Left renal cortex interstitium (tissue), 4 donors: ENCODE results near the gene BTK. TPM values are rescaled to one million over a fixed set of nuclear protein-coding genes. Genes with fewer than 3 reads are reported as not detected.
A peak's percentile ranks its signal among the peaks of the same experiment; 100 is the strongest.

Source experiments
- DNase-seq, 4 donors: peaks; one replicate each; pipeline ENCODE4 v3.0.0-alpha.2; 2013; ENCODE audit warnings: low read depth in 4 of 4, low spot score in 2 of 4, missing footprints in 1 of 4
- polyA plus RNA-seq, 4 donors: library from polyadenylated mRNA; unstranded; fragments of 120-200 nt; gene quantifications; one replicate each; pipeline ENCODE4 v1.2.1, GENCODE V29; 2013; ENCODE audit not compliant: insufficient read length in 4 of 4

The BTK gene
- polyA plus RNA-seq, 4 donors: 1.8 to 2.8 (median 2.4) TPM

DNA sequence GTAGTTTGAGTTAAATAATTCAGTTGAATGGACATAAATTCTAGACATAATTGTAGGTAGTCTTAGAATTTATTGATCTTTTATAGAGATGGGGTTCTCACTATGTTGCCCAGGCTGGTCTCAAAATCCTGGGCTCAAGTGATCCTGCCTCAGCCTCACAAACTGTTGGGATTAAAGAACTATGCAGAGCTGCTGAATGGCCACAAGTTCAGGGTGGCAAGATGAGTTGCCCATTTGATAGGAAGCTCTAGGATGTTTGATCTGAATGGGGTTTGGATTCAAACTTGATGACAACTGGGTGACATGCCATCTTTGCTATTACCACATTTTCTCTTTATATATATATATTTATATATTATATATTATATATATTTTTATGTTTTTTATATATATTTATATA lies 8.4 kb upstream of the BTK start:
- no peak for DNase-seq

DNA sequence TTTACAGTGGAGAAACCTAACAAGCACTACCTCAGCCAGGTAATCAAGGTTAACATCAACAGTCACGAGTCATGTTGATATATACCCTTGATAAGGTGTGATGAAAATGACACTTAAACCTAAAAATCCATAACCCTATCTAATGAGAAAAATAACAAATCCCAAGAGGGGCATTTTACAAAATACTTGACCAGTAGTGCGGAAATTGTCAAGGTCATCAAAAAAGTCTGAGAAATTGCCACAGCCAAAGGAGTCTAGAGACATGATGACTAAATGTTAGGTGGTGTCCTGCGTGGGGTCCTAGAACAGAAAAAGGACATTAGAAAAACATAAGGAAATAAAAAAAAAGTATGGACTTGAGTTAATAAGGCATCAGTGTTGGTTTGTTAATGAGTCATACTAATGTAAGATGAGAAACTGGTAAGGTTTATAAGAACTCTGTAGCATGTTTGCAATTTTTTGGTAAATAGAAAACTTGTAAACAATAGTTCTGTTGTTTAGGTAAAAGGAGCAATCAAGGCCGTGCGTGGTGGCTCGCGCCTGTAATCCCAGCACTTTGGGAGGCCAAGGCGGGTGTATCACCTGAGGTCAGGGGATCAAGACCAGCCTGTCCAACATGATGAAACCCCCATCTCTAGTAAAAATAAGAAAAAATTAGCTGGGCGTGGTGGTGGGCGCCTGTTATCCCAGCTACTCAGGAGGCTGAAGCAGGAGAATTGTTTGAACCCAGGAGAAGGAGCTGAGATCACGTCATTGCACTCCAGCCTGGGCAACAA lies 7.7 kb upstream of the BTK start:
- DNase-seq: no peak

DNA sequence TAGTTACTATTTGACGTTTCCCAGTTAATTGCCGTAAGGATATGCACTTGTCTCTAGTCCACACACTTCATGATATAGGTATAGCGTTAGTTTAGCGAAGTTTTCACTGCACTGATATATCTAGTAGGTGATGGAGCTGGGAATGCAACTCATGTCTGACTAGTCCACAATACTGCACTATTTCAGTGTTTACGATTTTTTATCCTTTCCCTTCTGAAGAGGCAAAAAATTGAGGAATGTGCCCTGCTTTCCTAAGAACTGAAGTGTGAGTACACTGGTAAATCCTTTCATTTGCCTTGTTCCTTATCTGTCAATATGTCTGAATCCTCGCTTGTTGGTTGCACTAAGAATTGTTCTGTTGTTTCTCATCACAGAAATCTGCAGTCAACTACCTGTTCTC lies 5.8 kb upstream of the BTK start:
- no peak for DNase-seq

DNA sequence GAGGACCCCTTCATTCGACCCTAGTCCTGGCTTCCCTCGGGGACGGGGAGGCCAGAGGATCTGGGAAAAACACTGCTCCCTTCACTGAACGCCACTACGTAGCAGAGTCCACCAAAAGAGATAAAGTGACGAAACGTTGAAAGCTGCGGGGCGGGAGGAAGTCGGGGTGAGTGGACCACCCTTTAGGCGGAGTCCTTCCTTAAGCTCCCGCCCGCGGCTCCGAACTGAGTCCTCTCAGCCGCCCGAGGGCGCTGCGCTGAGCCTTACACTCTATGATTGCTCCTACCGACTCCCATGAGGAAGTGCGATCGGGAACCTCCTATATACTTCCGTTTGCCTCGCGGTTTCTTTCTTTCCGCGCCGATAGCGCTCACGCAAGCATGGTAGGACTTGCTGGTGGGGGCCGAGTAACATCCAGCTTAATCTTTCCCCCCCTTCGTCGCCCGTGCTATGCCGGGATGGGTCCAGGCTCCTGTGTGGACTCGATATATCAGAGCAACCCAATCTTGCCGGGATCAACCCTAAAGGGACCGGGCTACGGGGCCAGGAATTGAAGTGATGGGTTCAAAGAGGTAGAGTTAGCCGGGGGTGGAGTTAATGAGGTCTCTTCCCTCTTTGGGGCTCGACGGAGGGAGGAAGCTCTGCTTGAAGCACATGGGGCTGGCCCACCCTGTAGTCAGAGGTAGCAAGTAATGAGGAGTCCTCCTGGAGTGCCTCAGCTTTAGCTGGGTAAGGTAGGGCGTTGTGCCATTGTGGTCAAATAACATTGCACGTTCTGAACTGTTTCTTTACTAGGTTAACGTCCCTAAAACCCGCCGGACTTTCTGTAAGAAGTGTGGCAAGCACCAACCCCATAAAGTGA lies 4.9 kb upstream of the BTK start, which contains the start of gene RPL36A:
Gene RPL36A (plus strand): TSS at position 348 of the 862 bp plus-strand sequence. CDS start 33 bp downstream, at position 381.
- DNase-seq: peak in 3 of 4 donors; percentile 55 to 82 (median 58)

DNA sequence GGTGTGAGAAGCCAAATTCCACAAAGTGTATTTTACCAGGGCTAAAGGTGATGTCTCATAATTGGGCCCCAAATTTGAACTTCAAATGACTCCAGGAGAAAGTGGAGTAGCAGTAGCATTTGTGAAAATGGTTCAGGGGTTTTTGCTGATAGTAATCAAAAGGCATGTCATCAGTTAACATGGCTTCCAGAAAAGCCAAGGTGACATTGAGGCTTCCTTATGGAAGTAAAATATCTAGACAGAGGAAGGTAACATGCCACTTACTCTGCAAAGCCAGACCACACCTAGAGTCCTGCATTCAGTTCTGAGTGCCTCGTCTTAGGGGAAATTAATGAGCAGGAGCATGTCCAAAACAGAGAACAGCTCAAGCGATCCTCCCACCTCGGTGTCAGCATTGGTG lies 2.6 kb upstream of the BTK start:
- no peak for DNase-seq

DNA sequence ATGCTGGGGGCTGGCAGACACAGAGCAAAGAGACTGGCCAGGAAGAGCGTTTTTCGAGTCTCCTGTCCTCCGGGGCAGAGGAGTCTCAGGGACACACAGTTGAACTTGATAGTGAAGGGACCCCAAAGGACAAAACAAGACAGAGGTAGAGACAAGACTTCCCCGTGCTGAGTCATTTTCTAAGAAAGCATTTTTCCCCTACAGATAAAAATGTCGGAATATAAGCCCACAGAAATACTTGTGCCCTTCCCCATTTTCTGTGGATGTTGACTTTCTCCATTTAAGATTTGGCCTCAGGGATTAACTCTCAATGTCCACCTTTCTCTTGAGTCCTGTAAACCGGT lies 523 bp upstream of the BTK start:
- DNase-seq: no peak

DNA sequence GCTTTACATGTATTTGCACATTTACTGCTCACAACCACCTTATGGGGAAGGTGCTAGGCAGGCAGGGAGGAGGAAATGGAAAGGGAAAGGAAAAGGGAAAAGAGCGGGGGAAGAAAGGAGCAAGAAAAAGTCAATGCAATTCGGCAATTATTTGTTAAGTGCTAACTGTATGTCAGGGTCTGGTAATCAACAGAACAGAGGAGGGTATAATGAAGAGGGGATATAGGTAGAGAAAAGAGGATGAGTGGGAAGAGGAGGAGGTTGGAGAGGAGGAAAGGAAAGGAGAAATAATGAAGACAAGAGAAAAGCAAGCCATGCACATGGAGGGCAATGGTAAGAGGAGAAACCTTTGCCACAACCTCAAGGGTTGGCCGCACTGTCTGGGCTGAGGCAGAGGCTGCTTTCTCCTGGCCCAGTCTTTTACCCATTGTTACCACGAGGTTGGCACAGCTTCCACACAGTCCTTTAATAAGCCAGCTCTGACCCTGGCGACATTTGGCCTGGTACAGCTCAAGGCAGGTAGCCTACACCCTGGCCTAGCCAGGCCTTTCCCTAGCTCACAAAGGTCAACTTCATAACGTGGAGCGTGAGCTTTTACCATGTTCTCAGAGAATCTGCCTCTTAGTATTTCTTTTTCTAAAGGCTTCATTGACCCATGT lies 836 bp downstream of the BTK start:
- no peak for DNase-seq

DNA sequence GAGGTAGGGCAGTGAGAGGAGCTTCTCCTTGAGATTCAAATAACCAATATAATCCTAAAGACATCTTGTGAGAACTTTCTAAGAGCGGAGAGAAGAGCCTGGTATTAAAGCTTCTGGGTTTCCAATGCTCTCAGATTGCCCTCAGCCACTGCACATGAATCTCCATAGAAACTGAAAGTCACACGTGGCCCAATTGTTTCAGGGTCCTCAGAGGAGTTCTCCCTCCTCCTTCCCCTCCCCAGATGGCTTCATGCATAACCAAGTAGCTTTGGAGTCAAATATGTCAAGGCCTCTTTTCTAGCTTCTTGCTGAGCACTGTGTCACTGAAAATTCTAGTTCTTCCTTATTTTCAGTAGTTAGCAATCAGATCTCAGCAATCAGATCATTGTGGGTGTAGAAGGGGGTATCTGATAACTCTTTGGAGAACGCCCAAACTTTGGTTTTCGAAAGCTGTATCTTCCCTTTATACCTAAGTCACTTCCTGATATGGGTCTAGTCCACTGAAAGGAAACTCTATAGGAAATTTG lies 2.2 kb downstream of the BTK start:
- no peak for DNase-seq

DNA sequence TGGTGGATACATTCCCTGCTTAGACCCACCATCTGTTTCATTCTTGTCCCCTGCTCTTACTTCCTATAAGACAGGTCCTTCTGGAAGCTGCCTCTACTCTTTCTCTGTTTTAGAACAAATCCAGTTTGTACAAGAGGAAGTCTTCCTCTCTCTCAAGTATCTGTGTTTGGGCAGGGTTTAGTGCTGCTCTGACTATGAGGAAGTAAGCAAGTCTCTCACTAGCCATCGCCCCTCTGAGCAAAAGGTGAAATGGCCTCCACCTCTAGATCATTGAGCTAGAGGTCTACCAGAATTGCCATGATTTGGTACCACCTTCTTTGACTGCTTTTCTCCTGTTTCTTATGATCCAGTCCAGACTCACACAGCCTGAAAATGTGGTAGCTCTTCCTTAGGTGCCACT lies 8.4 kb downstream of the BTK start:
- DNase-seq: no peak

DNA sequence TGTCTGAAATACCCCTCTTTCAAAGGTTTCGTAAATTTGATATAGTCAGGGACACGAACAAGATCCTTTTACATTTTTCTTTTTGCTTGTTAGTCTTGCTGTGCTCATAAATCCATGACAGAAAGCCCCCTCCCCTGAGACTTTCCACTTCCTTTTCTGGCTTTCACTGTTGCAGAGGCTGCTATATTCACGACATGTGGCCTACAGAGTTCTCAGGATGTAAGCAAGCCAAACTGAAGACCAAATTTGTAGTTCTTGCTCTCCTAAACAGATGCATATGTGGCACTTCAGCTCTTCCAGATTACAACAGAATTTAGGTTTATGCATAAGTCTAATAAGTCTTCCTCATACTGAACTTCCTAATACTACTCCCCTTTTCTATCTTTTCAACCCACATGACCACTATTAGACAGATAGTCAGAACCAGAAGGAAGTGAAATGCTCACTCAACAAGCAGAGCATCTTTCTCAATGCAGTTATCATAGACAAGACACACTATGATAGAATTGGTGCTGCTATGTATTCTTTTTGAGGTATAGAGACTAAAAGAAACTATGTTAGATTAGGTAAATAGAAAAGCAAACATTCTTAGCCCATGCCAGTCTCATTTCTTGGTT lies 15.0 kb downstream of the BTK start:
- no peak for DNase-seq

DNA sequence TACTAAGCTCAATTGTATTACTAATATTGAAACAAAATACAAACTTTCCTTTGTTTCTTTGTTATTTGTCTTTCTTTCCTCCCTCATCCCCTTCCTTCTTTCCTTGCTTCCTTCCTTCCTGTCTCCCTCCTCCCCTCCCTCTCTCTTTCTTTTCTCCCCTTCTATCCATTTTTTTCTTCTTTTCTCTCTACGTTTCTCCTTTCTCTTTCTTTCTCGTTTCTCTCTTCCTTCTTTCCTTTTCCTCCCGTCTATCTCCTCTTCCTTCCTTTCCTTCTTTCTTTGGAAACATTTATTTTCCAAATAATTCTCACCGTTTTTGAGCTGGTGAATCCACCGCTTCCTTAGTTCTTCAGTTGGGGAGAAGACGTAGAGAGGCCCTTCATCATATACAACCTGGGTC lies 16.3 kb downstream of the BTK start:
- DNase-seq: no peak

DNA sequence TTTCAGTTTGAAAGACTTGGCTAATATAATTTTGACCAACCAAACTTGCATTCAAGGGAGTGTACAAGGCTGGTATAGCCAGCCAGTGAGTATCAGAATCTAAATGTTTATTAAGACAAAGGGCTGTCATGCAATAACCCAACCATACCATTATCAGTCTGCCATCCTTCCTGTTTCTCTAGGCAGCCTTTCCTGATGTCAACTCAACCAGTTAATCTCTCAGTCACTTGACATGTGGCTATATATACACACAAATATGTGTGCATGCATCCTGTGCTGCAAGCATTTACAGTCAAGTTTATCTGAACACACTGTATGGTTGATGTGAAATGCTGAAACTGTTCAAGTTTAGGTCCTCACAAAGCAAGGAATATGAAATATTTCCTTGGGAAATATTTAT lies 17.2 kb downstream of the BTK start:
- no peak for DNase-seq

DNA sequence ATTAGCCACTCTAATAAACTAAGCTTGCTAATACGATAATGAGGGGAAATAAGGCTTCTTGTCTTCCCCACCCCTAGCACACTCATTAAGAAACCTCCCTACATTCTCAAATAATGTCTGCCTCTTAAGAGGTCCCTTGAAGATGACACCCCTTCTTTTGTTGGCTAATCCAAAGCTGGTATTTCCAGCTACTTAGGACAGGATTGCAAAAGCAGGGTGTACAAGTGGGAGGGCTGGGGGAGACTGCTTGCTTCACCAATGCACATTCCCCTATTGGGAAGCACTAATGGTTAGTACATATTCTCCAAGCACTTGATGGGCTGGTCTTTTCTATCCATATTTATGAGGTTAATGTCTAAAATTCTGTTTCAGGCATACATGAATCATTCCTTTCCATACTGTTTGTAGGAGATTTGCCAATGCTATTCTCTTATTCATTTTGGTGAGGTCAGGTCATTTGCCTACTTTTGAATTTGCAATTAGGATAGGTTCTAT lies 20.6 kb downstream of the BTK start:
- no peak for DNase-seq

DNA sequence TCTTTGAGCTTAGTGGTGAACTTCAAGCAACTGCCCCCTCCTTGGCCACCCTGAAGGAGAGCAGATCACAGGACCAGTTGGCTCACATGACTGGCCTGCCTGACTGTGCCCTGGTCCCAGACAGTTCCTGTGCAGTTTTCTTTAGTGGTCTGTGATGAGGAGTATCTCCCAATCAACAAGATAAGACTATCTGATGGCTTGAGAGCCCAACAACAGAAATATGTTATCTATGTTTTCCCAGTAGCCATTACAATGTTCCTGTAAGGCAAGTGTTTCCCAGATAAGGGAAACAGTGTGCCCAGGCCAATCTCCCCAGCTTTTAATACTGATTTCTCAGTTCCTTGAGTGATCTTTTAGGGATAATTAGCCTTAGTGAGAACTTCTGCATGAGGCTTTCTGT lies 23.2 kb downstream of the BTK start:
- no peak for DNase-seq

DNA sequence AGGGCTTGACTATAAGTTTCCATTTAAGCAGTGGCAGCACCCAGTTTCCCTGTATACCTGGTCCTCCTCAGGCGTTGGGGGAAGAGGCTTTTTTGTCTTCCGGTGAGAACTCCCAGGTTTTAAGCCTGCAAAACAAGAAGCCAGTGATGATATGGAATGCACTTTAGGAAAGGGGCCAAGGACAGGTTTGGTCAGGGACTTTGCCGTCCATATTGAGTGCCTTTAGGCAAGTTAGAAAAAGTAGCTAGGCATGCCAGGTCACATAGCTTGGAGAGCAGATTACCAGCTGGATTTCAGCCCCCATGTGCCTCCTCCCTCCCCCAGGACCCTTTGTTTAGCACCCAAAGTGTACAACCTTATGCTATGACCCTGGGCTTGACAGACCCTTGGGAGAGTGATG lies 23.9 kb downstream of the BTK start:
- no peak for DNase-seq

DNA sequence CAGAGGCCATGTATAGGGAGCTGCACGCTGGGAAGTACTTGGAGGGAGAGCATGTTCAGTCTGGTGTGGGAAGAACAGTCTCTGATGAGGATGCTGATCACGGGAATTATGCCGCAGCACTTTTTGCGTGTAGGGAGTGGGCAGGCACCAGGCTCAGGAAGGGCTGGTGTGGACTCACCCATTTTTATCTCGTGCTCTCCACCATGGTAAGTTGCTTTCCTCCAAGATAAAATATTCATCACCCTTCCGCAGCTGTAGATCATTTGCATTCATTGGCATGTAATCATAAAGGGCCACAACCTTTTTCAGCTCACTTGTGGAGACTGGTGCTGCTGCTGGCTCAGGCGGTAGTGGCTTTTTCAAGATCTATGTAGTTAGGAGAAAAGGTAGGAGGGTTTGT lies 25.6 kb downstream of the BTK start:
- DNase-seq: no peak

DNA sequence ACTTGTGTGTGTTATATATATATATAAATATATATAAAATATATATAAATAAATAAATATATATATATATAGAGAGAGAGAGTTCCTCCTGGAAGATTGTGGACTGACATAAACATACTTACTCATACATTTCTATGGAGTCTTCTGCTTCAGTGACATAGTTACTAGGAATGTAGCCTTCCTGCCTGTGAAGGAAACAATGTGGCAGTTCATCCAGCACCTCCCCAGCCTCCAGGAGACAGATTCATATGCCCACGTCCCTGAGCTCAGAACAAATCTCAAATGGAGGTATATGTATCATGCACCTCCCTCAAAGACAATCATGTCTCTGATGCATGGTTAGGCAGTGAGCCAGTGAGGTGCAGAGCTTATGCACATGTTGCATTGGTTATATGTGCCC lies 26.0 kb downstream of the BTK start:
- no peak for DNase-seq

DNA sequence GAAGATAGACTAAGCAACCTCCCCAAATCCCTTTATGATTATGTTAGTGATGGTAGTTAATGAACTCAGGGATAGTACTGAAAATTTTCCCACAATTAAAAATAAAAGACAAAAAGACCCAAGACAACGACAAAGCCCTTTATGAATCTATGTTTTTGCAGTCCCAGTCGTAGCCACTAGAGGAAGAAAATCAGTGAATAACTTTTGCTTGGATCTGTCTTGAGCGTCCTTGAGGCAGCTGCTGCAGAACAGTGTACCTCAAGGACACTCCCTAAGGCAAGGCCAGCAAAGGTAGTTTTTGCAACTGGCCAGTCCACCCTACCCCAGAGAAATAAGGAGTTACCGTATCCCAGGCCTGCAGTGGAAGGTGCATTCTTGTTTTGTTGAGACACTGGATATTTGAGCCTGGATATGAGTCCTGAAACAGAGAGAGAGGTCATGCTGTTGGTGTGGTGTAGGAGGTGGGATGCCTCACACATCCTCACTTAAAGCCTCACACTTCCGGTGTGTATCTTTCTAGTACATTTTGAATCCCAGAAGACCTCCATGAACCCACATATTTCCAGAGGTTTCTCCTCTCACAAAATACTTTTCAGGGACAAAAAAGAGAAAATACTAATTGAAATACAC lies 28.7 kb downstream of the BTK start:
- DNase-seq: no peak

DNA sequence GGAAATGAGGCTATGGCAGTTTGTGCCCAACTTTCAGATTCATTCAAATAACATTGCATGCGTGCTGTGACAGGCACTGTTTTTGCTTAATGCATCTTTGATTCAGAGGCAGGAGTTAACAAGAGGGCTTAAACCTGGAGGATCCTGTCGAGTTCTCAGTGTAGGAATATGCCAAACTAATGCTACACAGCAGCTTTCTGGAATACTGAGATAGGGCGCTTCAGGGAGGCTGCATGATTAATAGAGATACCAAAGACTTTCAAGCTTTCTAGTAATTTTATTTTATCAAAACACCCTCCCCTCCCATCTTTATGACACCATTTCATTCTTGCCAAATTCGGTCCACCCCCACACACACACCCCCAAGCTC lies 36.8 kb downstream of the BTK start:
- DNase-seq: no peak
